ENCODE results near the gene LKAAEAR1.

The LKAAEAR1 gene

GRCh38 chr20:64077876-64078551 lies 6.2 kb downstream of the LKAAEAR1 start:
- peak; percentile 41 to 46 for DNase-seq

- DNase-seq: no peak
Measured at GRCh38 chr20:64077541-64077875, 6.7 kb downstream of the LKAAEAR1 start.

- no peak for DNase-seq
Measured at GRCh38 chr20:64077094-64077493, 7.1 kb downstream of the LKAAEAR1 start.

GRCh38 chr20:64076061-64076997 lies 7.9 kb downstream of the LKAAEAR1 start:
- DNase-seq: no peak

GRCh38 chr20:64075556-64075955 lies 8.6 kb downstream of the LKAAEAR1 start:
- DNase-seq: no peak

GRCh38 chr20:64074963-64075362 lies 9.2 kb downstream of the LKAAEAR1 start:
- DNase-seq: no peak

- DNase-seq: no peak
Measured at GRCh38 chr20:64074184-64074789, 9.9 kb downstream of the LKAAEAR1 start.

GRCh38 chr20:64073476-64074183 lies 10.6 kb downstream of the LKAAEAR1 start:
- DNase-seq: no peak

GRCh38 chr20:64072498-64073063 lies 11.6 kb downstream of the LKAAEAR1 start:
- DNase-seq: no peak

- DNase-seq: no peak
Measured at GRCh38 chr20:64071341-64072332, 12.6 kb downstream of the LKAAEAR1 start.

- DNase-seq: no peak
Measured at GRCh38 chr20:64070244-64070993, 13.8 kb downstream of the LKAAEAR1 start.

- no peak for DNase-seq
Measured at GRCh38 chr20:64069614-64070243, 14.5 kb downstream of the LKAAEAR1 start.

- no peak for DNase-seq
Measured at GRCh38 chr20:64069209-64069613, 15.0 kb downstream of the LKAAEAR1 start.

GRCh38 chr20:64068386-64069208 lies 15.6 kb downstream of the LKAAEAR1 start:
- DNase-seq: no peak

GRCh38 chr20:64067733-64068307 lies 16.4 kb downstream of the LKAAEAR1 start:
- DNase-seq: no peak

GRCh38 chr20:64067005-64067632 lies 17.1 kb downstream of the LKAAEAR1 start:
- DNase-seq: no peak

- peak in 1 of 2 experiments; percentile 32 for DNase-seq
Measured at GRCh38 chr20:64065974-64066343, 18.2 kb downstream of the LKAAEAR1 start.

All from stimulated activated CD4-positive, alpha-beta T cell treated with anti-CD3 and anti-CD28 coated beads, Interleukin-4, amount 100 ng/mL, for 4 hours (primary cell).